A549 (cell line): ENCODE data around the gene HMG20B.

Experiments used
- CHD4 ChIP-seq: fragments of 200-600 bp; sonication (generic); IDR thresholded peaks from 2 replicates; pipeline ENCODE4 v1.6.1; 2016; ENCODE audit warnings: antibody characterized with exemption, mild to moderate bottlenecking, borderline replicate concordance
- CTCF ChIP-seq: fragments of >200 bp; sonication (Bioruptor Twin); formaldehyde crosslinking; IDR thresholded peaks from 3 replicates; pipeline ENCODE4 v1.5.1; 2016
- EP300 ChIP-seq, 2 experiments: fragments of >200 bp; sonication (Bioruptor Twin); formaldehyde crosslinking; IDR thresholded peaks; 2 replicates in 1 of 2; 3 replicates in 1 of 2; pipeline ENCODE4 v1.6.1; 2016 to 2017
- HDAC2 ChIP-seq: fragments of 200-600 bp; sonication (generic); IDR thresholded peaks from 2 replicates; pipeline ENCODE4 v1.6.1; 2016
- MAFK ChIP-seq: fragments of 450-650 bp; IDR thresholded peaks from 2 replicates; pipeline ENCODE4 v1.6.1; 2014; ENCODE audit not compliant: partially characterized antibody
- ZSCAN20 ChIP-seq: fragments of 250-450 bp; sonication (Bioruptor Pico); IDR thresholded peaks from 2 replicates; pipeline ENCODE4 v1.8.0; 2022; ENCODE audit warnings: mild to moderate bottlenecking, moderate library complexity

DNA sequence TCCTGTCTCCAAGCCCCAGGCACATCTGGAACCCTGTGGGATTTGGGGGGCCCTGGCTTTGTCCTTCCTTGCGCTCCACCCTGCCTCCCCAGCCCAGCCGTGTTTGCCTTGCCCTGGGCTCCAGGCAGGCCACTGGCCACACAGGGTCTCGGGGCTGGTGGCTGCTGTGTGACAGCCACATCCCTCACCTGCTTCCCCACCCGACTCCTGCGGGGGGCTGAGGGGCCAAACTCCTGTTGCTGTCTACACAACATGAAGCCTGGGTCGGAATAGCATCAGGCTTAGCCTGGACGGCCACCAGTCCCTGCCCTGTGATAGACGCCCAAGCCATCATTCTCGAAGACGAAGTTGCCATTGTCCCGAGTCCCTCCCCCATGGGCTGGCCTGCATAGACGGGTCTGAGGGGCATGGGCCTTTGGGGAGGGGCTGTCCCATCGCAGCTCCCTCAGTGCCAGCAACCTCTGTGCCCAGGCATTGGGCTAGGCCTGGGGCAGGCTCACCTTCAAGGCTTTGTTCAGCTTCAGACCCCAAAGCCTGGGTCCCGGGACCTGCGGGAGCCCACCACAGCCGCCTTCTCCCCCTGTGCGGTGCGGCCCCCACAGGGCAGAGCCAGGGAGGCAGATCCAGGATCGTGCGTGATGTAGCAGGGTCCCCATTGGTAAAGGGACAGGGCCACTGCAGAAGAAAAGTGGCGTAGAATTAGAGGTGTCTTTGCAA is 49.2 kb upstream of the HMG20B start:
- TF ChIP-seq CHD4 (no peak), ZSCAN20 (no peak), CTCF (no peak), EP300 (IDR thresholded peaks at IDR 0.05) (no peak), HDAC2 (no peak), MAFK (no peak)
